Endothelial cell of umbilical vein (primary cell): ENCODE data around the gene DUS1L. TPM values are rescaled to one million over a fixed set of nuclear protein-coding genes. Genes with fewer than 3 reads are reported as not detected.
A peak's percentile ranks its signal among the peaks of the same experiment; 100 is the strongest.

Experiments used
- BruUV-seq: library from RNA; stranded (reverse); fragments of 400-500 nt; replicated peaks from 2 replicates; lab custom pipeline; 2021; lab: Mats Ljungman, UMichigan
- CTCF ChIA-PET: fragments of 300-600, 350-600 bp; sonication (Branson Sonifier 250); formaldehyde crosslinking; loops from one replicate; lab custom pipeline; 2021; ENCODE audit warnings: antibody characterized with exemption, inconsistent platforms; lab: Charles Lee
- POLR2A ChIA-PET: fragments of 300-600, 350-600 bp; sonication (Branson Sonifier 250); formaldehyde crosslinking; loops from one replicate; lab custom pipeline; 2021; ENCODE audit warnings: antibody characterized with exemption, inconsistent platforms; lab: Charles Lee
- DNase-seq: peaks from one replicate; pipeline ENCODE4 v3.0.0-alpha.2; 2011; ENCODE audit warnings: low read depth, low spot score
- FAIRE-seq: peaks from 2 replicates; lab custom pipeline; 2011; peaks lifted over from hg19 to GRCh38; lab: Jason Lieb, UNC
- H2AFZ ChIP-seq: 2 replicates; pipeline ENCODE4 v1.6.0; 2012; ENCODE audit warnings: low read depth, low read length, control low read depth, inconsistent platforms
- H3K27ac ChIP-seq: 2 replicates; pipeline ENCODE4 v1.5.1; 2011; ENCODE audit warnings: low read depth, mild to moderate bottlenecking, control low read depth, low read length, moderate library complexity; ENCODE audit not compliant: insufficient read depth
- H3K27me3 ChIP-seq, 2 experiments: 2 replicates each; pipeline versions ENCODE4 v1.6.0 to v1.6.1; 2011; ENCODE audit warnings: low read length in 2 of 2, mixed read lengths in 1 of 2; ENCODE audit not compliant: control insufficient read depth in 2 of 2, insufficient read depth in 2 of 2
- H3K36me3 ChIP-seq, 2 experiments: 2 replicates in 1 of 2; 3 replicates in 1 of 2; pipeline ENCODE4 v1.5.1; 2011; ENCODE audit warnings: low read length in 2 of 2, mild to moderate bottlenecking in 1 of 2, moderate library complexity in 1 of 2; ENCODE audit not compliant: control insufficient read depth in 2 of 2, insufficient read depth in 2 of 2; ENCODE audit errors: extremely low read depth in 1 of 2
- H3K4me1 ChIP-seq: 3 replicates; pipeline ENCODE4 v1.5.1; 2011; ENCODE audit warnings: mild to moderate bottlenecking, low read length; ENCODE audit not compliant: control insufficient read depth, insufficient read depth; ENCODE audit errors: extremely low read depth
- H3K4me2 ChIP-seq: 2 replicates; pipeline ENCODE4 v1.6.1; 2011; ENCODE audit warnings: low read length, control low read depth, mixed read lengths; ENCODE audit not compliant: insufficient read depth
- H3K4me3 ChIP-seq, 3 experiments: fragments of 200-600 bp in 1 of 3; sonication (generic), shearing (Covaris generic) in 1 of 3; replicated peaks in 1 of 3; 2 replicates each; pipeline ENCODE4 v1.5.1; 2011 to 2016; ENCODE audit warnings: control low read depth in 3 of 3, low read length in 3 of 3, mild to moderate bottlenecking in 2 of 3, inconsistent platforms in 1 of 3, low read depth in 1 of 3, moderate library complexity in 1 of 3; ENCODE audit not compliant: insufficient read depth in 1 of 3
- H3K79me2 ChIP-seq: 2 replicates; pipeline ENCODE4 v1.6.0; 2012; ENCODE audit warnings: low read length, inconsistent platforms; ENCODE audit not compliant: control insufficient read depth, insufficient read depth
- H3K9ac ChIP-seq: replicated peaks from 2 replicates; pipeline ENCODE3; 2011; ENCODE audit warnings: low read length, control low read depth; ENCODE audit not compliant: insufficient read depth; ENCODE audit errors: extremely low read depth
- H3K9me1 ChIP-seq: replicated peaks from 3 replicates; pipeline ENCODE4 v1.6.0; 2011; ENCODE audit warnings: mild to moderate bottlenecking, low read length; ENCODE audit not compliant: control insufficient read depth, insufficient read depth; ENCODE audit errors: extremely low read depth
- H3K9me3 ChIP-seq: replicated peaks from 2 replicates; pipeline ENCODE4 v1.5.1; 2012; ENCODE audit warnings: low read length, inconsistent platforms; ENCODE audit not compliant: control insufficient read depth, insufficient read depth
- H4K20me1 ChIP-seq: replicated peaks from 2 replicates; pipeline ENCODE3; 2011; ENCODE audit warnings: mild to moderate bottlenecking, low read length; ENCODE audit not compliant: control insufficient read depth, insufficient read depth; ENCODE audit errors: extremely low read depth
- CTCF ChIP-seq, 2 donors: IDR thresholded peaks; 1 replicate in 1 of 2; 2 replicates in 1 of 2; pipeline ENCODE4 v1.5.1; 2011; ENCODE audit warnings: low read length in 2 of 2, mild to moderate bottlenecking in 2 of 2, moderate library complexity in 2 of 2, control low read depth in 1 of 2, inconsistent platforms in 1 of 2, low read depth in 1 of 2; ENCODE audit not compliant: insufficient read depth in 1 of 2; ENCODE audit errors: extremely low read depth in 1 of 2
- EZH2 ChIP-seq: IDR thresholded peaks from 2 replicates; pipeline ENCODE4 v1.6.1; 2012; ENCODE audit warnings: borderline replicate concordance, low read depth, mild to moderate bottlenecking, moderate library complexity, low read length, inconsistent platforms; ENCODE audit not compliant: severe bottlenecking
- FOS ChIP-seq: IDR thresholded peaks from 2 replicates; pipeline ENCODE4 v1.6.1; 2011; ENCODE audit warnings: mild to moderate bottlenecking, low read length, moderate library complexity, borderline replicate concordance; ENCODE audit not compliant: insufficient read depth
- GATA2 ChIP-seq: IDR thresholded peaks from 2 replicates; pipeline ENCODE4 v1.7.0; 2011; ENCODE audit warnings: low read depth, mild to moderate bottlenecking, moderate library complexity, mixed read lengths, low read length; ENCODE audit not compliant: insufficient read length, insufficient read depth
- JUN ChIP-seq: IDR thresholded peaks from 2 replicates; pipeline ENCODE4 v1.6.1; 2011; ENCODE audit warnings: borderline replicate concordance, low read depth; ENCODE audit not compliant: insufficient read length, insufficient read depth
- MYC ChIP-seq: IDR thresholded peaks from one replicate; pipeline ENCODE4 v1.6.1; 2011; ENCODE audit warnings: mild to moderate bottlenecking, low read depth, low read length
- POLR2A ChIP-seq: IDR thresholded peaks from 2 replicates; pipeline ENCODE4 v1.6.1; 2012; ENCODE audit warnings: low read depth, mild to moderate bottlenecking, control low read depth, low read length
- POLR2AphosphoS5 ChIP-seq: IDR thresholded peaks from 2 replicates; pipeline ENCODE4 v1.6.1; 2012; ENCODE audit warnings: low read depth, mild to moderate bottlenecking, control low read depth, low read length, moderate library complexity; ENCODE audit not compliant: insufficient read depth
- dilution Hi-C: fragments of 300-500 bp; cut with MboI; formaldehyde crosslinking; loops from one replicate; pipeline ENCODE4 v1.15.0; 2019; ENCODE audit warnings: low sequenced_read_pairs; ENCODE audit not compliant: extremely low pct_ligation_motif_present
- intact Hi-C: fragments of 100-400 bp; cut with micrococcal nuclease; formaldehyde crosslinking; loops from one replicate; pipeline ENCODE4 v1.10.0; 2022
- polyA plus RNA-seq, 4 experiments: library from polyadenylated mRNA; depleted of rRNA in 3 of 4; stranded (reverse) in 3 of 4; unstranded in 1 of 4; fragments of >200 nt; gene quantifications; 2 replicates each; pipeline versions ENCODE4 v1.2.1 to v1.2.3, GENCODE V29; 2011 to 2012; ENCODE audit warnings: missing spikeins in 1 of 4
- total RNA-seq: library from RNA; stranded (reverse); gene quantifications from 2 replicates; pipeline ENCODE4 v1.2.3, GENCODE V29; 2021
- TF ChIP-seq, protein P1 (sequence below): IDR thresholded peaks from 2 replicates; pipeline ENCODE4 v1.6.1; 2011; ENCODE audit not compliant: insufficient read depth, insufficient read length

The DUS1L gene
- total and polyA plus RNA-seq, 2 donors (not counting 3 experiments of a cell fraction or from before 2014, with no cell fraction given) = 60.1 to 92.9 TPM

GRCh38 chr17:82036634-82037091 lies 28.9 kb downstream of the DUS1L start:
- DNase-seq = no peak
- no peak for FAIRE-seq
- POLR2A ChIA-PET = no interaction called here
- H3K79me2 ChIP-seq = peaks cover 7% of the 10 kb centered on the region
- BruUV-seq = no TSS peak
- H3K36me3 ChIP-seq = no peaks in the 10 kb centered on the region
- H3K4me3 ChIP-seq = peak overlapping the region; percentile 58 to 71 (median 69)
- no peaks in the 10 kb centered on the region for H3K9me3 ChIP-seq
- peak overlapping the region; percentile 78 for H3K9ac ChIP-seq
- H2AFZ ChIP-seq = peak overlapping the region; percentile 87
- H3K4me2 ChIP-seq = peak overlapping the region; percentile 67
- no peaks in the 10 kb centered on the region for H4K20me1 ChIP-seq
- intact Hi-C loops (loop anchor here (1.0 to 10.0 kb wide), 4 partner anchors 13 to 378 kb away; partner anchors contain the start of genes HEXD, LRRC45 and OGFOD3), dilution Hi-C loops (no loop called here)
- no peaks in the 10 kb centered on the region for H3K27me3 ChIP-seq
- CTCF ChIA-PET = interaction anchor here (1.4 kb wide), 1 partner anchor 62 kb away, joined by 6 read pairs; the partner anchor contains the start of gene FASN
- TF ChIP-seq MYC = no peak
- no peak for TF ChIP-seq CTCF (IDR thresholded peaks at IDR 0.05; ENCODE audit: extremely low read depth in 1 of 2, insufficient read depth in 1 of 2, low read depth in 1 of 2, low read length in 2 of 2)
- TF ChIP-seq GATA2 = no peak
- no peak for TF ChIP-seq POLR2A
- TF ChIP-seq POLR2AphosphoS5 = no peak
- TF ChIP-seq JUN = no peak
- TF ChIP-seq, protein P1, sequence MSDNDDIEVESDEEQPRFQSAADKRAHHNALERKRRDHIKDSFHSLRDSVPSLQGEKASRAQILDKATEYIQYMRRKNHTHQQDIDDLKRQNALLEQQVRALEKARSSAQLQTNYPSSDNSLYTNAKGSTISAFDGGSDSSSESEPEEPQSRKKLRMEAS = no peak
- no peak for TF ChIP-seq FOS
- TF ChIP-seq EZH2 = no peak
- no peaks in the 10 kb centered on the region for H3K9me1 ChIP-seq
- no peak overlapping the region for H3K27ac ChIP-seq
- H3K4me1 ChIP-seq = peaks cover 13% of the 10 kb centered on the region
